T-cell (primary cell): ENCODE data around the gene STRIP1. TPM values are rescaled to one million over a fixed set of nuclear protein-coding genes. Genes with fewer than 3 reads are reported as not detected.

Experiments used
- ATAC-seq, 4 experiments: fragments of 200-7000 bp in 3 of 4; fragments of 150-1000 bp in 1 of 4; cut with Tn5 transposase; replicated peaks in 1 of 4; 1 replicate in 3 of 4; 2 replicates in 1 of 4; pipeline ENCODE4 v1.10.0; 2021; ENCODE audit warnings: moderate library complexity in 3 of 4, mild to moderate bottlenecking in 2 of 4, moderate number of reproducible peaks in 1 of 4
- CTCF ChIA-PET, 2 donors: fragments of 300-600 bp; sonication (Branson Sonifier 250); formaldehyde crosslinking; loops; one replicate each; lab custom pipeline; 2022; ENCODE audit warnings: antibody characterized with exemption in 2 of 2; lab: Charles Lee
- POLR2A ChIA-PET, 2 donors: fragments of 300-600 bp; sonication (Branson Sonifier 250); formaldehyde crosslinking; loops; one replicate each; lab custom pipeline; 2022; ENCODE audit warnings: antibody characterized with exemption in 2 of 2; lab: Charles Lee
- DNase-seq, 35 experiments: peaks; one replicate each; pipeline versions ENCODE4 v3.0.0 to v3.0.0-alpha.2; 2013 to 2023
- H3K27ac ChIP-seq: one replicate; pipeline ENCODE4 v1.5.1; 2013; ENCODE audit warnings: low read length
- H3K27me3 ChIP-seq, 2 experiments: replicated peaks in 1 of 2; 1 replicate in 1 of 2; 2 replicates in 1 of 2; pipeline versions ENCODE4 v1.6.1 to v1.7.0; 2013; ENCODE audit warnings: low read length in 1 of 2, mixed read lengths in 1 of 2; ENCODE audit not compliant: control insufficient read depth in 2 of 2, insufficient read depth in 2 of 2; ENCODE audit errors: extremely low read depth in 1 of 2
- H3K36me3 ChIP-seq, 2 donors: 1 replicate in 1 of 2; 2 replicates in 1 of 2; pipeline versions ENCODE4 v1.6.1 to v1.7.0; 2013; ENCODE audit warnings: low read length in 1 of 2; ENCODE audit not compliant: control insufficient read depth in 2 of 2, insufficient read depth in 1 of 2; ENCODE audit errors: extremely low read depth in 1 of 2
- H3K4me1 ChIP-seq, 2 experiments: 1 replicate in 1 of 2; 2 replicates in 1 of 2; pipeline versions ENCODE4 v1.6.1 to v1.7.0; 2013; ENCODE audit warnings: low read length in 2 of 2, mixed read lengths in 1 of 2; ENCODE audit not compliant: insufficient read depth in 2 of 2, control insufficient read depth in 1 of 2; ENCODE audit errors: extremely low read depth in 1 of 2
- H3K4me3 ChIP-seq, 2 donors: 1 replicate in 1 of 2; 2 replicates in 1 of 2; pipeline versions ENCODE4 v1.5.1 to v1.7.0; 2013; ENCODE audit warnings: mild to moderate bottlenecking in 2 of 2, low read length in 1 of 2, moderate library complexity in 1 of 2; ENCODE audit not compliant: control insufficient read depth in 1 of 2; ENCODE audit errors: extremely low read depth in 1 of 2
- H3K9me3 ChIP-seq: 2 replicates; pipeline ENCODE4 v1.7.0; 2013
- H3K27ac Mint-ChIP-seq, 2 donors: one replicate each; pipeline ENCODE4 v1.8.0; 2020 to 2021; ENCODE audit warnings: mild to moderate bottlenecking in 2 of 2, mixed read lengths in 2 of 2
- H3K27me3 Mint-ChIP-seq, 2 donors: one replicate each; pipeline ENCODE4 v1.8.0; 2021 to 2022; ENCODE audit warnings: mixed read lengths in 2 of 2
- H3K36me3 Mint-ChIP-seq: one replicate; pipeline ENCODE4 v1.8.0; 2021; ENCODE audit warnings: mixed read lengths
- H3K4me1 Mint-ChIP-seq, 3 donors: one replicate each; pipeline ENCODE4 v1.8.0; 2020 to 2022; ENCODE audit warnings: mixed read lengths in 3 of 3, mild to moderate bottlenecking in 1 of 3
- H3K4me3 Mint-ChIP-seq, 3 donors: one replicate each; pipeline ENCODE4 v1.8.0; 2020 to 2022; ENCODE audit warnings: mild to moderate bottlenecking in 3 of 3, mixed read lengths in 3 of 3, moderate library complexity in 3 of 3
- H3K9me3 Mint-ChIP-seq, 3 donors: one replicate each; pipeline ENCODE4 v1.8.0; 2020 to 2022; ENCODE audit warnings: mixed read lengths in 3 of 3
- WGBS: methylation state at CpG from one replicate; pipeline ENCODE4 v1.1.5; 2013; ENCODE audit warnings: missing lambda C conversion rate; ENCODE audit not compliant: insufficient coverage; 5-methylcytosine and 5-hydroxymethylcytosine counted together
- total RNA-seq, 35 experiments: library from RNA in 6 of 35; stranded (reverse) in 6 of 35; fragments of 120-200 nt in 1 of 35; gene quantifications; one replicate each; pipeline versions ENCODE4 v1.2.1 to v1.2.4 and lab custom pipeline; 2013 to 2026

Gene STRIP1
- total RNA-seq, 5 donors from 2014 or later (not counting 1 experiment from before 2014, with no cell fraction given) = 70.6 to 87.2 (median 73.3) TPM

DNA sequence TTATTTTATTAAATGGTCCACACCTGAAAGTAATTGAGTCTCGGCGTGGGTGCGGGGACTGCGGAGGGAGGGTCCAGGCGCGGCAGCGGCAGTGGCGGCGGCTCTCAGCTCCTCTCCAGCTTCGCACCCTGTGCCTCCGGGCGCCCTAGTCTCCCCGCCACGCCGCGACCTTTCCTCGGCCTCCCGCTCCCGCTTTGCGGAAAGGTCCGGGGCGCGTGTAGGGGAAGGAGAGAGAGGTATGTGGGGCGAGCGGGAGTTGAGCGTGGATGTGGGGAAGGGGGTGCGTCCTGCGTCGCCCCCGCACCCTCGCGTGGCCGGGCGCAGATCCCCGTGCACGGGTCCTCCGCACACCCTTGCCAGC lies 49.4 kb downstream of the STRIP1 start:
- ChIA-PET CTCF (no interaction called here), POLR2A (no interaction called here)
- no peaks in the 10 kb centered on the region for H3K9me3 ChIP-seq
- H3K27ac Mint-ChIP-seq = no peak overlapping the region
- ATAC-seq (peak in 3 of 4 experiments; percentile 29 to 33 (median 32)), DNase-seq (peak in 1 of 35 experiments; percentile 18)
- H3K27me3 ChIP-seq = peaks cover 18 to 73% of the 10 kb centered on the region in 2 experiments
- H3K27ac ChIP-seq = no peak overlapping the region
- H3K4me3 Mint-ChIP-seq = peak overlapping the region; percentile 78 to 89 (median 82)
- peaks cover 16% of the 10 kb centered on the region in 3 donors for H3K4me1 Mint-ChIP-seq
- H3K9me3 Mint-ChIP-seq = no peaks in the 10 kb centered on the region
- H3K36me3 ChIP-seq = no peaks in the 10 kb centered on the region
- peak overlapping the region; percentile 52 to 74 for H3K4me3 ChIP-seq
- 3% methylated on average over 32 of the region's 37 CpGs for WGBS
- H3K27me3 Mint-ChIP-seq = peaks cover 75 to 78% of the 10 kb centered on the region in 2 donors
- H3K4me1 ChIP-seq = peaks cover 2 to 18% of the 10 kb centered on the region in 2 experiments
- H3K36me3 Mint-ChIP-seq = no peaks in the 10 kb centered on the region

DNA sequence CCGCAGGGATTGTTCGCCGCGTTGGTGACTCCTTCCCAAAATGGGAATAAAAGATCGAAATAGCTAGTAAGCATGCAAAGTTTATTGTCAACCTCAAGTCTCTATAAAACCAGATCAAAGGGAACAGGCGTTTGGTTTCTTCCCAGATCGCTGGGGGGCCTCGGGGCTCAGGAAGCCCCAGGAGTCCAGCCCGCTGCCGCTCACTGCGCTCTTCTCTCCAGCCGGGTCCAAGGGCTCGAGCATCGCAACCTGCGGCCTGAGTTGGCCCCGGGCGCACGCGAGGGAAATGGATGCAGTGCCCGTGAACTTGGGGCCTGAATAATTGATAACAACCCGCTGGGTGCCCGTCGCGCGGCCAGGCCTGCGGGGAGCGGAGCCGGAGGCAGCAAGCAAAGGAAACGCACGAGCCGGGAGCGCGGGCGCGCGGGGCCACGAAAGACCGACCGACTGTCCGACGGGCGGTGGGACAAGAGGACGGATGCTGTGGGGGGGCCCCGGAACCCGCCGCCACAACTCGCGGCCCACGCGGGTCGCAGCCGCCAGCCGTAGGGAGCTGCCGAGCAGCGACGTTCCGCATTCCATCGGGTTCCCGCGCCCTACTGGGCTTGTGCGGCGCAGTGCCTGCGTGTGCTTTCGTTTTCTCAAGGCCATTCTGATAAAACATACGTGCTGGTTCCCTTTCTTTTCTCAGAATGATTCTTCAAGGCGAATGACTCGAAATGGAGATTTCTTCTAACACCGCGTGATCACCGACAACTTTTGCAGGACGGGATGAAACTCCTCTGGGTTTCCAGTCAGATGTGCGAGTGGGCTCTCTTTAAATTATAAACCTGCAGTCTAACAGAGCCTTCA lies 50.0 kb downstream of the STRIP1 start:
- CTCF ChIA-PET = no interaction called here
- Mint-ChIP-seq H3K36me3 (no peaks in the 10 kb centered on the region), H3K4me1 (peaks cover 16% of the 10 kb centered on the region in 3 donors), H3K27me3 (peaks cover 76 to 77% of the 10 kb centered on the region in 2 donors), H3K4me3 (peak overlapping the region; percentile 78 to 89 (median 82)), H3K27ac (no peak overlapping the region), H3K9me3 (no peaks in the 10 kb centered on the region)
- H3K4me1 ChIP-seq = peaks cover 2 to 18% of the 10 kb centered on the region in 2 experiments
- no peaks in the 10 kb centered on the region for H3K36me3 ChIP-seq
- whole genome bisulfite sequencing = under 1% methylated on average over 61 of the region's 72 CpGs
- DNase-seq (peak in 4 of 35 experiments; percentile 13 to 48 (median 19)), ATAC-seq (peak in 3 of 4 experiments; percentile 37 to 76 (median 60))
- POLR2A ChIA-PET = no interaction called here
- peaks cover 18 to 77% of the 10 kb centered on the region in 2 experiments for H3K27me3 ChIP-seq
- peak overlapping the region; percentile 52 to 74 for H3K4me3 ChIP-seq
- H3K9me3 ChIP-seq = no peaks in the 10 kb centered on the region
- no peak overlapping the region for H3K27ac ChIP-seq

DNA sequence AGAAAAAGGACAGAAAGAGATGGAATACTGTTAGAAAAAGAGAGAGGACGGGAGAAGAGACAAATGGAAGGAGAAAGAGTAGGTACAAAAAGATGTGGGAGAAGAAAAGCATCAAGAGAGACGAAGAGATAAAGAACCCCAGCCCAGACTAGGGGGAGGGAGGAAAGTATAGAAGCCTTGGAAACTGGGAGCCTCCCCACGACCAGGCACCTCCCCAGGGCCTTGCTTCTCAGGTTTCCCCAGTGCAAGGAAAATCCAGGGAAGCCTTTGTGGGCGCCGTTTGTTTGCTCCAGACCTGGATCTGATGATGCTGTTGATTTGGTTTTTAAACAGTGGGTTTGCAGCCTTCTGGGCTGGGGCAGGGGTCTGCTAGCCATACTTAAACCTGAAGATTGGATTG lies 51.2 kb downstream of the STRIP1 start:
- 58% methylated on average over 2 of the region's 5 CpGs for WGBS

DNA sequence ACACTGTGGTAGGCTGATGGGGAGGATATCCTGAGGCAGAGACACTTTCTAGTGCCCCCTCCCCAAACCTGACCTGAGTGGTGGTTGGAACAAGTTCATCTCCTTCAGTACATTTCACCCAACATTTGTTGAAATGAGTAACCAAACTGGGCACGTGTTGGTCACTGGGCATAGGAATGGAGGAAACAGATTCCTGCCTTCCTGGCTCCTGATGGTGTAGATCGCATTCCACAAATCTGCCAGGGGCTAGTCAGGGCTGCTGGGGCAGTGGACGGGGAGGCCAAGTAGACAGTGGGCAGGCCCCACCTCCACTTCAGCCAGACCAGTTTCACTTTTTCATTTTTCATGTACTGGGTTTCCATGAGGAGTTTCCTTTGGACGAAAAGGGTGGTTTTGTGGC lies 52.5 kb downstream of the STRIP1 start:
- Histone ChIP-seq H3K9me3 (no peaks in the 10 kb centered on the region), H3K27me3 (peaks cover 15 to 67% of the 10 kb centered on the region in 2 experiments), H3K27ac (no peak overlapping the region), H3K36me3 (no peaks in the 10 kb centered on the region), H3K4me1 (peaks cover 2 to 18% of the 10 kb centered on the region in 2 experiments), H3K4me3 (no peak overlapping the region)
- WGBS = 93% methylated on average over 2 of the region's 4 CpGs
- H3K4me3 Mint-ChIP-seq = no peak overlapping the region
- peaks cover 16% of the 10 kb centered on the region in 3 donors for H3K4me1 Mint-ChIP-seq
- no peaks in the 10 kb centered on the region for H3K36me3 Mint-ChIP-seq
- ATAC-seq (no peak), DNase-seq (no peak)
- POLR2A ChIA-PET = no interaction called here
- CTCF ChIA-PET = no interaction called here
- no peaks in the 10 kb centered on the region for H3K9me3 Mint-ChIP-seq
- peaks cover 61 to 64% of the 10 kb centered on the region in 2 donors for H3K27me3 Mint-ChIP-seq
- H3K27ac Mint-ChIP-seq = no peak overlapping the region

More for the DNA sequence above, 51.2 kb downstream of the STRIP1 start:
- peaks cover 18 to 75% of the 10 kb centered on the region in 2 experiments for H3K27me3 ChIP-seq
- DNase-seq = no peak
- Mint-ChIP-seq H3K27ac (no peak overlapping the region), H3K9me3 (no peaks in the 10 kb centered on the region), H3K36me3 (no peaks in the 10 kb centered on the region), H3K27me3 (peaks cover 71 to 73% of the 10 kb centered on the region in 2 donors), H3K4me1 (peaks cover 16% of the 10 kb centered on the region in 3 donors), H3K4me3 (peak overlapping the region in 2 of 3 donors; percentile 10 to 37)
- ChIA-PET CTCF (no interaction called here), POLR2A (no interaction called here)
- H3K36me3 ChIP-seq = no peaks in the 10 kb centered on the region
- no peak for ATAC-seq
- H3K27ac ChIP-seq = no peak overlapping the region
- peaks cover 2 to 18% of the 10 kb centered on the region in 2 experiments for H3K4me1 ChIP-seq
- no peak overlapping the region for H3K4me3 ChIP-seq
- H3K9me3 ChIP-seq = no peaks in the 10 kb centered on the region

DNA sequence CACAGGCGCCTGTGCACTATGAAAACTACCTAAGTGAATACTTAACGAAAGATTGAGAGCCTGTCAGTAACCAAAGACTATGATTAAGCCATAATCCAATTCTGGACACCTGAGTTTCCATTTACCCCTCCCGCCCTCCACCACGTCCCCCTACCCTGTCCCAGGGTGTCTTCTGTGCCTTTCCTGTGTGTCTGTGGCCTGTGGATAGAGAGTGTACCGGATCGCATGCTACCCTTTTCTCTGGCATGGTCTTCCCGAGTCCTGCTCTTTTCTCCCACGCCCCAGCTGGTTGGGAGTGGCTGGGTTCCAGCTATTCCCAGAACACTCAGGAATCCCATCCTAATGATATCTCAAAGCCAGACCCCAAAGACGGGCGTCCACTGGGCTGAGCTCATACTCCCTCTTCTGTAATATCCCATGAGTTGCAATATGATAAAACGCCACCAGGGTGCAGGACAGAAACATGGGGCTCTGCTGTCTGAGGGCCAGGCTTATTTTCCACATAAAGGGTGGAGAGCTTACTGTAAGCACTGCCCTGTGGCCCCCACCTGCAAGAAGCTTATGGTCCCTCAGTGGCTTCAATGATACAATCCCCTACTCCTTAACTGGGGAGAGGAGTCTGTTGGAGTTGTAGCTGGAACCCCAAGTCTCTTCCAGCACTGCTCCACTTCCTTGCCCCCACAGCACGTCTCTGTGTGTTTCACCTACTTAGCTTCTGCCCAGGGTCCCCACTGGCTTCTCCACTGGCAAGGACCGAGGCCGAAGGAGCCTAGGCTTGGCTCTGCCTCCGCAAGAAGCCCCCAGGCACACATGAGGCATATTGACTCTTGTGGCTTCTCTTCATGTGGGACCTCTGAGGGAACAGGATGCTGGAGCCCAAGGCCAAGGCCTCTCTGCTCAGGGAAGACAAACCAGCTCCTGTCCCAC lies 53.7 kb downstream of the STRIP1 start:
- 65% methylated on average over 4 of the region's 15 CpGs for WGBS
- H3K27ac Mint-ChIP-seq = no peak overlapping the region
- POLR2A ChIA-PET = interaction anchor here in 1 of 2 donors (1.0 kb wide), 1 partner anchor 14 kb away, joined by 3 read pairs; no protein-coding TSS in a partner anchor
- CTCF ChIA-PET = interaction anchor here (0.6 to 1.9 kb wide), 8 partner anchors 9 to 408 kb away, joined by 3 to 6 read pairs (median 4); no protein-coding TSS in a partner anchor
- H3K27me3 Mint-ChIP-seq = peaks cover 58 to 59% of the 10 kb centered on the region in 2 donors
- peaks cover 2 to 17% of the 10 kb centered on the region in 2 experiments for H3K4me1 ChIP-seq
- H3K27me3 ChIP-seq = peaks cover 11 to 59% of the 10 kb centered on the region in 2 experiments
- H3K36me3 Mint-ChIP-seq = no peaks in the 10 kb centered on the region
- peaks cover 10 to 13% (median 12%) of the 10 kb centered on the region in 3 donors for H3K4me1 Mint-ChIP-seq
- H3K27ac ChIP-seq = no peak overlapping the region
- H3K9me3 ChIP-seq = no peaks in the 10 kb centered on the region
- H3K9me3 Mint-ChIP-seq = no peaks in the 10 kb centered on the region
- no peak overlapping the region for H3K4me3 ChIP-seq
- DNase-seq (peak in 20 of 35 experiments; percentile 13 to 66 (median 28)), ATAC-seq (peak; percentile 56 to 71 (median 61))
- no peaks in the 10 kb centered on the region for H3K36me3 ChIP-seq
- no peak overlapping the region for H3K4me3 Mint-ChIP-seq
